ENCODE measurements around the gene P2RY4. TPM values are rescaled to one million over a fixed set of nuclear protein-coding genes. Genes with fewer than 3 reads are reported as not detected.
"Not testable (repeated sequence)": the region's sequence is repeated elsewhere in the genome, so short reads cannot be mapped to it uniquely, and the experiment has no call there.

P2RY4 gene
- total and polyA plus RNA-seq, 10 of the 15 experiments (the other 5 are each of a cell fraction or from before 2014, with no cell fraction given) = 0.07 to 0.44 (median 0.13) TPM; not detected in 7

DNA sequence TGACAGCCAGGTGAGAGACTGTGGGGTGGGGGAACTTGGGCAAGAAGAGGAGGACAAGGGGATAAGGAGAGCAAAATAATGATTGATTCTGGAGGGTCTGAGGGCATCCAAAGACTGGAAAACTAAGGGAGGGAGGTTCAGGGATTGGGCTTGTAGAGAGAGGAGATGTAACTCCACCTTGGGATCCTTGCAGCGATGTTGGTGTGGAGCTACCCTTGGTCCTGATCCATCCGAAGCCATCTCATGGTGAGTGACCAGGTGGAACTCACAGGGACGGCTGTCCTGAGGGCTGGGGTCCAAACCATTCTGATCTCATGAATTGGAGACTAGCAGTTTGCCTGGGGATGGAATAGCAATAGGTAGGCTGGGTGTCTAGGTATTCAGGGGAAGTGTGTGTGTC is 20.6 kb upstream of the P2RY4 start (continued):
- TF ChIP-seq POLR2A (IDR thresholded peaks at IDR 0.05; ENCODE audit: low read depth, low read length) (no peak), MTA2 (IDR thresholded peaks at IDR 0.05; ENCODE audit: low read depth) (no peak), PAX8 (IDR thresholded peaks at IDR 0.05) (no peak), FOS (IDR thresholded peaks at IDR 0.05; ENCODE audit: borderline replicate concordance, extremely low read depth, insufficient read length) (no peak), RBBP5 (conservative IDR thresholded peaks at IDR 0.05) (no peak), HDAC6 (IDR thresholded peaks at IDR 0.05; ENCODE audit: unreplicated experiment) (no peak), CREB1 (IDR thresholded peaks at IDR 0.05; ENCODE audit: low read depth) (no peak)
- TF ChIP-seq, protein P1, sequence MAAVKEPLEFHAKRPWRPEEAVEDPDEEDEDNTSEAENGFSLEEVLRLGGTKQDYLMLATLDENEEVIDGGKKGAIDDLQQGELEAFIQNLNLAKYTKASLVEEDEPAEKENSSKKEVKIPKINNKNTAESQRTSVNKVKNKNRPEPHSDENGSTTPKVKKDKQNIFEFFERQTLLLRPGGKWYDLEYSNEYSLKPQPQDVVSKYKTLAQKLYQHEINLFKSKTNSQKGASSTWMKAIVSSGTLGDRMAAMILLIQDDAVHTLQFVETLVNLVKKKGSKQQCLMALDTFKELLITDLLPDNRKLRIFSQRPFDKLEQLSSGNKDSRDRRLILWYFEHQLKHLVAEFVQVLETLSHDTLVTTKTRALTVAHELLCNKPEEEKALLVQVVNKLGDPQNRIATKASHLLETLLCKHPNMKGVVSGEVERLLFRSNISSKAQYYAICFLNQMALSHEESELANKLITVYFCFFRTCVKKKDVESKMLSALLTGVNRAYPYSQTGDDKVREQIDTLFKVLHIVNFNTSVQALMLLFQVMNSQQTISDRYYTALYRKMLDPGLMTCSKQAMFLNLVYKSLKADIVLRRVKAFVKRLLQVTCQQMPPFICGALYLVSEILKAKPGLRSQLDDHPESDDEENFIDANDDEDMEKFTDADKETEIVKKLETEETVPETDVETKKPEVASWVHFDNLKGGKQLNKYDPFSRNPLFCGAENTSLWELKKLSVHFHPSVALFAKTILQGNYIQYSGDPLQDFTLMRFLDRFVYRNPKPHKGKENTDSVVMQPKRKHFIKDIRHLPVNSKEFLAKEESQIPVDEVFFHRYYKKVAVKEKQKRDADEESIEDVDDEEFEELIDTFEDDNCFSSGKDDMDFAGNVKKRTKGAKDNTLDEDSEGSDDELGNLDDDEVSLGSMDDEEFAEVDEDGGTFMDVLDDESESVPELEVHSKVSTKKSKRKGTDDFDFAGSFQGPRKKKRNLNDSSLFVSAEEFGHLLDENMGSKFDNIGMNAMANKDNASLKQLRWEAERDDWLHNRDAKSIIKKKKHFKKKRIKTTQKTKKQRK (IDR thresholded peaks at IDR 0.05; ENCODE audit: low read depth, low read length) = no peak

- RAD21 ChIA-PET (ENCODE audit: unreplicated experiment) = no interaction called here
- no TSS peak for BruUV-seq (replicated peaks)
- Histone ChIP-seq H3K4me3 (no peak overlapping the region), H3K36me3 (ENCODE audit: control insufficient read depth in 2 of 2, insufficient read depth in 2 of 2, low read length in 1 of 2) (no peaks in the 10 kb centered on the region), H4K20me1 (ENCODE audit: control insufficient read depth, insufficient read depth) (no peaks in the 10 kb centered on the region), H3K27ac (ENCODE audit: control insufficient read depth, insufficient read depth) (no peak overlapping the region), H3K79me2 (ENCODE audit: control insufficient read depth, insufficient read depth, low read length) (no peaks in the 10 kb centered on the region), H3K4me1 (ENCODE audit: control insufficient read depth, insufficient read depth, low read length) (no peaks in the 10 kb centered on the region), H3K27me3 (replicated peaks in 1 of 2; ENCODE audit: control insufficient read depth in 2 of 2, insufficient read depth in 2 of 2, low read length in 1 of 2) (no peaks in the 10 kb centered on the region), H3K9me3 (replicated peaks; ENCODE audit: control insufficient read depth, insufficient read depth, low read length) (no peaks in the 10 kb centered on the region), H2AFZ (ENCODE audit: control insufficient read depth, low read depth, low read length) (no peak overlapping the region), H3K4me2 (ENCODE audit: control insufficient read depth, insufficient read depth) (no peak overlapping the region), H3K9ac (ENCODE audit: control insufficient read depth, insufficient read depth, low read length) (no peak overlapping the region)
- ATAC-seq (no peak), FAIRE-seq (no peak), DNase-seq (ENCODE audit: low read depth, low spot score) (no peak)
- 46% methylated on average over 3 of the region's 3 CpGs for WGBS (ENCODE audit: insufficient coverage, insufficient replicate concordance, low lambda C conversion rate, missing lambda C conversion rate)
- intact Hi-C loops (cut with micrococcal nuclease; ENCODE audit: unreplicated experiment) = no loop called here
- SMC1A ChIA-PET (ENCODE audit: uncharacterized antibody, unreplicated experiment) = interaction anchor here (0.7 kb wide), 1 partner anchor 113 kb away, joined by 3 read pairs; no protein-coding TSS in a partner anchor
- in situ Hi-C loops (cut with MboI) = no loop called here
- TF ChIP-seq SIN3A (IDR thresholded peaks at IDR 0.05; ENCODE audit: low read depth, low read length) (no peak), ATF7 (IDR thresholded peaks at IDR 0.05; ENCODE audit: low read depth) (no peak), IKZF2 (IDR thresholded peaks at IDR 0.05) (no peak), SIX5 (IDR thresholded peaks at IDR 0.05; ENCODE audit: low read depth, low read length, severe bottlenecking) (no peak), RAD51 (IDR thresholded peaks at IDR 0.05) (no peak), ZSCAN29 (IDR thresholded peaks at IDR 0.05) (no peak)
- CTCF ChIA-PET = no interaction called here
- POLR2A ChIA-PET = interaction anchor here (0.6 kb wide), 1 partner anchor 805 kb away, joined by 5 read pairs; no protein-coding TSS in a partner anchor
Measured at GRCh38 chrX:70279081-70279480, 19.1 kb upstream of the P2RY4 start.

DNA sequence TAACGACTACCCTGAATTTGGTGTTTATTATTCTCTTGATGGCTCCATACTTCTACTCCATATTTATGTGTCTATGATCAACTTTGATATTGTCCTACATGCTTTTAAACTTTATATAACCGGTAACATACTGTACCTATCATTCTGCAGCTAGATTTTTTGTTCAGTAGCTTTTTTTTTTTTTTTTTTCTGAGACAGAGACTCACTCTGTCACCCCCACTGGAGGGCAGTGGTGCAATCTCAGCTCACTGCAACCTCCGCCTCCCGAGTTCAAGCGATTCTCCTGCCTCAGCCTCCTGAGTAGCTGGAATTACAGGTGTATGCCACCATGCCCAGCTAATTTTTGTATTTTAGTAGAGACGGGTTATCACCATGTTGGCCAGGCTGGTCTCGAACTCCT is 14.0 kb upstream of the P2RY4 start:
- POLR2A ChIA-PET = interaction anchor here (0.6 kb wide), 1 partner anchor 47 kb away, joined by 6 read pairs; no protein-coding TSS in a partner anchor
- BruUV-seq (replicated peaks); ATAC-seq; H3K4me3 ChIP-seq; H3K79me2 ChIP-seq (ENCODE audit: control insufficient read depth, insufficient read depth, low read length); in situ Hi-C loops (cut with MboI); intact Hi-C loops (cut with micrococcal nuclease; ENCODE audit: unreplicated experiment); H3K9ac ChIP-seq (ENCODE audit: control insufficient read depth, insufficient read depth, low read length); H3K9me3 ChIP-seq (replicated peaks; ENCODE audit: control insufficient read depth, insufficient read depth, low read length); H3K27ac ChIP-seq (ENCODE audit: control insufficient read depth, insufficient read depth); H3K4me1 ChIP-seq (ENCODE audit: control insufficient read depth, insufficient read depth, low read length); H2AFZ ChIP-seq (ENCODE audit: control insufficient read depth, low read depth, low read length); H3K36me3 ChIP-seq (ENCODE audit: control insufficient read depth in 2 of 2, insufficient read depth in 2 of 2, low read length in 1 of 2); H4K20me1 ChIP-seq (ENCODE audit: control insufficient read depth, insufficient read depth); H3K4me2 ChIP-seq (ENCODE audit: control insufficient read depth, insufficient read depth); FAIRE-seq; DNase-seq (ENCODE audit: low read depth, low spot score); H3K27me3 ChIP-seq (replicated peaks in 1 of 2; ENCODE audit: control insufficient read depth in 2 of 2, insufficient read depth in 2 of 2, low read length in 1 of 2): not testable (repeated sequence)
- 77% methylated on average over 7 of the region's 7 CpGs for WGBS (ENCODE audit: insufficient coverage, insufficient replicate concordance, low lambda C conversion rate, missing lambda C conversion rate)
- RAD21 ChIA-PET (ENCODE audit: unreplicated experiment) = interaction anchor here (1.3 kb wide), 1 partner anchor 140 kb away, joined by 3 read pairs; no protein-coding TSS in a partner anchor
- CTCF ChIA-PET = interaction anchor here (0.7 to 0.8 kb wide), 2 partner anchors 11 to 96 kb away, joined by 3 read pairs; partner anchors contain the start of gene DGAT2L6
- SMC1A ChIA-PET (ENCODE audit: uncharacterized antibody, unreplicated experiment) = interaction anchor here (2.1 kb wide), 1 partner anchor 16 kb away, joined by 4 read pairs; the partner anchor contains the start of genes KIF4A and PDZD11
